HL-60 (cell line): ENCODE data around the gene NBEAL2.

Experiments used
- GABPA ChIP-seq: IDR thresholded peaks from 2 replicates; pipeline ENCODE4 v1.6.1; 2012; ENCODE audit warnings: low read depth
- TF ChIP-seq, protein P1 (sequence below): IDR thresholded peaks from one replicate; pipeline ENCODE4 v1.5.1; 2011; ENCODE audit warnings: low read length, control low read depth, inconsistent platforms; ENCODE audit not compliant: insufficient read depth

DNA sequence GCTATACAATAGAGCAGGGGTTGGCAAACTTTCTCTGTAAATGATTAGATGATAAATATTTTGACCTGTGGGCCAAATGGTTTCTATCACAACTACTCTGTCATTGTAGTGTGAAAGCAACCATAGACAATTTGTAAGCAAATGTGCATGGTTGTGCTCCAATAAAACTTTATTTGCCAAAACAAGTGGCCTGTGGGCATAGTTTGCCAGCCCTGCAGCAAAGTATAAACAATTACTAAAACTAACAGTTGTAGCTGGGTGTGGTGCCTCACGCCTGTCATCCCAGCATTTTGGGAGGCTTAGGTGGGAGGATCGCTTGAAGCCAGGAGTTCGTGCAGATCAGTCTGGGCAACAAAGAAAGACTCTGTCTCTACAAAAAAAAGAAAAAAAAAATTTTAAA is 61.6 kb downstream of the NBEAL2 start:
- TF ChIP-seq, protein P1, sequence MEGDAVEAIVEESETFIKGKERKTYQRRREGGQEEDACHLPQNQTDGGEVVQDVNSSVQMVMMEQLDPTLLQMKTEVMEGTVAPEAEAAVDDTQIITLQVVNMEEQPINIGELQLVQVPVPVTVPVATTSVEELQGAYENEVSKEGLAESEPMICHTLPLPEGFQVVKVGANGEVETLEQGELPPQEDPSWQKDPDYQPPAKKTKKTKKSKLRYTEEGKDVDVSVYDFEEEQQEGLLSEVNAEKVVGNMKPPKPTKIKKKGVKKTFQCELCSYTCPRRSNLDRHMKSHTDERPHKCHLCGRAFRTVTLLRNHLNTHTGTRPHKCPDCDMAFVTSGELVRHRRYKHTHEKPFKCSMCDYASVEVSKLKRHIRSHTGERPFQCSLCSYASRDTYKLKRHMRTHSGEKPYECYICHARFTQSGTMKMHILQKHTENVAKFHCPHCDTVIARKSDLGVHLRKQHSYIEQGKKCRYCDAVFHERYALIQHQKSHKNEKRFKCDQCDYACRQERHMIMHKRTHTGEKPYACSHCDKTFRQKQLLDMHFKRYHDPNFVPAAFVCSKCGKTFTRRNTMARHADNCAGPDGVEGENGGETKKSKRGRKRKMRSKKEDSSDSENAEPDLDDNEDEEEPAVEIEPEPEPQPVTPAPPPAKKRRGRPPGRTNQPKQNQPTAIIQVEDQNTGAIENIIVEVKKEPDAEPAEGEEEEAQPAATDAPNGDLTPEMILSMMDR: no peak
- TF ChIP-seq GABPA: no peak
